B cell (primary cell): ENCODE measurements around the gene EML1. TPM values are rescaled to one million over a fixed set of nuclear protein-coding genes. Genes with fewer than 3 reads are reported as not detected.

Experiments used
- ATAC-seq: fragments of 200-7000 bp; cut with Tn5 transposase; one replicate; pipeline ENCODE4 v1.10.0; 2021; ENCODE audit warnings: low read depth, mild to moderate bottlenecking, moderate number of reproducible peaks, moderate library complexity
- CTCF ChIA-PET: fragments of 350-600 bp; sonication (Branson Sonifier 250); formaldehyde crosslinking; loops from one replicate; lab custom pipeline; 2021; ENCODE audit warnings: antibody characterized with exemption, inconsistent platforms; lab: Charles Lee
- POLR2A ChIA-PET: fragments of 350-600 bp; sonication (Branson Sonifier 250); formaldehyde crosslinking; loops from one replicate; lab custom pipeline; 2021; ENCODE audit warnings: antibody characterized with exemption; lab: Charles Lee
- DNase-seq: peaks from one replicate; pipeline ENCODE4 v3.0.0; 2013
- H2AFZ ChIP-seq: 2 replicates; pipeline ENCODE4 v1.6.1; 2012; ENCODE audit warnings: mild to moderate bottlenecking, low read depth, low read length; ENCODE audit not compliant: insufficient read depth, poor library complexity, severe bottlenecking
- H3K27ac ChIP-seq, 2 donors: 1 replicate in 1 of 2; 2 replicates in 1 of 2; pipeline ENCODE4 v1.5.1; 2012 to 2013; ENCODE audit warnings: low read length in 2 of 2, mild to moderate bottlenecking in 2 of 2, moderate library complexity in 1 of 2
- H3K27me3 ChIP-seq, 4 experiments: fragments of 200-600 bp in 1 of 4; sonication (generic) in 1 of 4; replicated peaks in 1 of 4; 1 replicate in 2 of 4; 2 replicates in 2 of 4; pipeline versions ENCODE4 v1.6.1 to v1.7.0; 2013 to 2016; ENCODE audit warnings: low read length in 3 of 4, mild to moderate bottlenecking in 2 of 4, mixed read lengths in 1 of 4, moderate library complexity in 1 of 4; ENCODE audit not compliant: insufficient read depth in 4 of 4, control insufficient read depth in 3 of 4; ENCODE audit errors: control extremely low read depth in 1 of 4
- H3K36me3 ChIP-seq, 2 experiments: replicated peaks in 1 of 2; 1 replicate in 1 of 2; 2 replicates in 1 of 2; pipeline versions ENCODE4 v1.6.1 to v1.7.1; 2013; ENCODE audit warnings: low read length in 1 of 2; ENCODE audit not compliant: insufficient read depth in 2 of 2, control insufficient read depth in 1 of 2; ENCODE audit errors: control extremely low read depth in 1 of 2, extremely low read depth in 1 of 2
- H3K4me1 ChIP-seq, 2 donors: fragments of 200-600 bp in 1 of 2; sonication (generic) in 1 of 2; 1 replicate in 1 of 2; 2 replicates in 1 of 2; pipeline versions ENCODE4 v1.5.1 to v1.6.1; 2013 to 2017; ENCODE audit warnings: low read length in 2 of 2; ENCODE audit not compliant: control insufficient read depth in 2 of 2, insufficient read depth in 2 of 2
- H3K4me2 ChIP-seq: replicated peaks from 2 replicates; pipeline ENCODE3; 2012; ENCODE audit warnings: mild to moderate bottlenecking, low read depth, low read length; ENCODE audit not compliant: poor library complexity, severe bottlenecking
- H3K4me3 ChIP-seq, 5 experiments: fragments of 200-600 bp in 1 of 5; sonication (generic) in 1 of 5; 1 replicate in 3 of 5; 2 replicates in 2 of 5; pipeline versions ENCODE4 v1.5.1 to v1.7.0; 2011 to 2016; ENCODE audit warnings: low read length in 4 of 5, mild to moderate bottlenecking in 4 of 5, low read depth in 2 of 5, control low read depth in 1 of 5, moderate library complexity in 1 of 5; ENCODE audit not compliant: insufficient read depth in 1 of 5; ENCODE audit errors: control extremely low read depth in 1 of 5, extremely low read depth in 1 of 5
- H3K79me2 ChIP-seq: fragments of 200-600 bp; sonication (generic); one replicate; pipeline ENCODE4 v1.6.0; 2016; ENCODE audit warnings: low read length; ENCODE audit not compliant: control insufficient read depth, insufficient read depth
- H3K9ac ChIP-seq: fragments of 200-600 bp; sonication (generic); 2 replicates; pipeline ENCODE4 v1.6.1; 2017; ENCODE audit warnings: mild to moderate bottlenecking, low read length, moderate library complexity
- H3K9me3 ChIP-seq, 3 donors: one replicate each; pipeline versions ENCODE4 v1.6.1 to v1.7.1; 2013; ENCODE audit warnings: low read length in 2 of 3; ENCODE audit not compliant: control insufficient read depth in 2 of 3, insufficient read depth in 1 of 3; ENCODE audit errors: control extremely low read depth in 1 of 3
- H4K20me1 ChIP-seq: 2 replicates; pipeline ENCODE4 v1.6.0; 2012; ENCODE audit warnings: mild to moderate bottlenecking, low read length; ENCODE audit not compliant: insufficient read depth, control insufficient read depth, poor library complexity, severe bottlenecking
- H3K27ac Mint-ChIP-seq: one replicate; pipeline ENCODE4 v1.8.0; 2021; ENCODE audit warnings: mixed read lengths
- H3K27me3 Mint-ChIP-seq: one replicate; pipeline ENCODE4 v1.8.0; 2021; ENCODE audit warnings: mixed read lengths
- H3K4me1 Mint-ChIP-seq: one replicate; pipeline ENCODE4 v1.8.0; 2021; ENCODE audit warnings: mixed read lengths
- H3K4me3 Mint-ChIP-seq: one replicate; pipeline ENCODE4 v1.8.0; 2021; ENCODE audit warnings: mixed read lengths
- H3K9me3 Mint-ChIP-seq: one replicate; pipeline ENCODE4 v1.8.0; 2022; ENCODE audit warnings: mixed read lengths; ENCODE audit not compliant: insufficient read depth
- EZH2 ChIP-seq: IDR thresholded peaks from 2 replicates; pipeline ENCODE4 v1.6.1; 2012; ENCODE audit warnings: borderline replicate concordance, low read depth, mild to moderate bottlenecking, moderate library complexity, low read length; ENCODE audit not compliant: insufficient read depth, poor library complexity, severe bottlenecking
- WGBS: methylation state at CpG from one replicate; pipeline ENCODE4 v1.1.5; 2013; ENCODE audit warnings: missing lambda C conversion rate; ENCODE audit not compliant: insufficient coverage; 5-methylcytosine and 5-hydroxymethylcytosine counted together
- intact Hi-C: fragments of 100-400 bp; cut with micrococcal nuclease; formaldehyde crosslinking; loops from one replicate; pipeline ENCODE4 v1.10.0; 2022
- polyA plus RNA-seq: library from polyadenylated mRNA; depleted of rRNA; stranded (reverse); fragments of >200 nt; gene quantifications from 2 replicates; pipeline ENCODE4 v1.2.3, GENCODE V29; 2012
- total RNA-seq, 2 donors: library from RNA; stranded (reverse); fragments of 120-200 nt in 1 of 2; gene quantifications; 1 replicate in 1 of 2; 2 replicates in 1 of 2; pipeline versions ENCODE4 v1.2.3 to v1.2.4, GENCODE V29; 2013 to 2022
- TF ChIP-seq, protein P1 (sequence below): fragments of 200-600 bp; IDR thresholded peaks from one replicate; pipeline ENCODE4 v1.8.0; 2022; ENCODE audit warnings: antibody characterized with exemption, mild to moderate bottlenecking

The EML1 gene
- total and polyA plus RNA-seq, 2 donors (not counting 1 experiment from before 2014, with no cell fraction given): not detected

DNA sequence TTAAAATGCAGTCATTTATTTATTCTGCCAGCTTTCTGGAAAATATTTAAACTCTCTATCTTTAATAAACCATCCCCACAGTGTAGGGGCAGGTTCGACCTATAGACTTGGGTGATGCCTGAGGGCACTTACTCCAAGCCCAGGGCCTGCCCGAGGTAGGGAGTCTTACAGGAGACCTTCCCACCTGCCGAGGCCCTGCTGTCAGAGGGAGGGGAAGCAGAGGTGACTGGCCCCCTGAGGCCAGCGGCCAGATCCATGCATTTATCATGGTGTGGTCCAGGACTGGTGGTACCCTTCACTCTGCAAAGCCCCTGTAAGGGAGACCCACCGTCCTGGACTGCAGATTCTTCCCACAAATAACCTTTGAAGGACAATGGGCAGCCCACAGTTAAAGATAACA lies 7.6 kb downstream of the EML1 start:
- no peak overlapping the region for H3K4me3 ChIP-seq
- no peak overlapping the region for H3K9ac ChIP-seq
- no peak overlapping the region for H2AFZ ChIP-seq
- ChIA-PET CTCF (no interaction called here), POLR2A (no interaction called here)
- peaks cover 0 to 3% (median 2%) of the 10 kb centered on the region in 3 donors for H3K9me3 ChIP-seq
- no peaks in the 10 kb centered on the region for H3K36me3 ChIP-seq
- H3K4me1 ChIP-seq: no peaks in the 10 kb centered on the region
- H3K9me3 Mint-ChIP-seq: no peaks in the 10 kb centered on the region
- H3K27me3 ChIP-seq: peaks cover 0 to 39% (median 23%) of the 10 kb centered on the region in 4 experiments
- TF ChIP-seq, protein P1, sequence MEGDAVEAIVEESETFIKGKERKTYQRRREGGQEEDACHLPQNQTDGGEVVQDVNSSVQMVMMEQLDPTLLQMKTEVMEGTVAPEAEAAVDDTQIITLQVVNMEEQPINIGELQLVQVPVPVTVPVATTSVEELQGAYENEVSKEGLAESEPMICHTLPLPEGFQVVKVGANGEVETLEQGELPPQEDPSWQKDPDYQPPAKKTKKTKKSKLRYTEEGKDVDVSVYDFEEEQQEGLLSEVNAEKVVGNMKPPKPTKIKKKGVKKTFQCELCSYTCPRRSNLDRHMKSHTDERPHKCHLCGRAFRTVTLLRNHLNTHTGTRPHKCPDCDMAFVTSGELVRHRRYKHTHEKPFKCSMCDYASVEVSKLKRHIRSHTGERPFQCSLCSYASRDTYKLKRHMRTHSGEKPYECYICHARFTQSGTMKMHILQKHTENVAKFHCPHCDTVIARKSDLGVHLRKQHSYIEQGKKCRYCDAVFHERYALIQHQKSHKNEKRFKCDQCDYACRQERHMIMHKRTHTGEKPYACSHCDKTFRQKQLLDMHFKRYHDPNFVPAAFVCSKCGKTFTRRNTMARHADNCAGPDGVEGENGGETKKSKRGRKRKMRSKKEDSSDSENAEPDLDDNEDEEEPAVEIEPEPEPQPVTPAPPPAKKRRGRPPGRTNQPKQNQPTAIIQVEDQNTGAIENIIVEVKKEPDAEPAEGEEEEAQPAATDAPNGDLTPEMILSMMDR: no peak
- TF ChIP-seq EZH2: no peak
- no peak for DNase-seq
- H3K4me2 ChIP-seq: no peak overlapping the region
- WGBS: 77% methylated on average over 3 of the region's 5 CpGs
- no peak overlapping the region for H3K4me3 Mint-ChIP-seq
- H3K79me2 ChIP-seq: no peaks in the 10 kb centered on the region
- H4K20me1 ChIP-seq: no peaks in the 10 kb centered on the region
- H3K27ac Mint-ChIP-seq: no peak overlapping the region
- H3K27ac ChIP-seq: no peak overlapping the region
- H3K27me3 Mint-ChIP-seq: peaks cover 53% of the 10 kb centered on the region
- intact Hi-C loops: no loop called here
- H3K4me1 Mint-ChIP-seq: no peaks in the 10 kb centered on the region
- no peak for ATAC-seq

DNA sequence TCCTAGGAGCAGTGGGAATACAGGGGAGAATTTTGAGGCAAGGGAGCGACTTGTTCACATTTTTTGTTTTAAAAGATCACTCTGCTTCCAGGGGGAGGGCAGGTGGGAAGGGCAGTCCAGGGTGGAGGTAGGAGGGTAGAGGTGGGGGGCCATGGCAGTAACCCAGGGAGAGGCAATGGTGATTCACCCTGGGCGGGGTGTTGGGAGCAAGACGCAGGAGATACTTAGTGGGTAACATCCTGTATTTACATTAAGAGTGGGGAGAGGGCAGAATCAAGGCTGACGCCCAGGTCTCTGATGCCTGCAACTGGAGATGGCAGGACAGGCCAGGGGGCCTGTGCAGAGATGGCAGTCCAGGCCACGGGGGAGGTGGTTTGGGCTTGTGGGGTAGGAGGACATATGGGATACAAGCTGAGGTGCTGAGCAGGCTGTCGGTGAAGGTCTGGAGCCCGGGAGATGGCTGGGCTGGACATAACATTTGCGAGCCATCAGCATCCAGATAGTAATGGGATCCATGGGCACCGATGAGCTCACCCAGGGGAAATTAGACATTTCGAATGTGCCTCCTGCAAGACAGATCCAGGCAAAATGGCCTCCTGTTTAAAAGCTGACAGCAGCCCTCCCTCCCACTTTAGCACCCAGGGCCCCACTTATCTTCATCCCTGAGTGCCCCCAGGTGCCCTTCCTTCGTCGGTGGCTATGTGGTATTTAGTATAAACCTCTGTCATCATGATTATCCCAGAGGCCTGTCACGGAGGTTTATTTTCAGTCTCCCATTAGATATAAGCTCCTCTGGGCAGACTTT lies 9.3 kb downstream of the EML1 start:
- peaks cover 46% of the 10 kb centered on the region for H3K27me3 Mint-ChIP-seq
- H4K20me1 ChIP-seq: no peaks in the 10 kb centered on the region
- H3K36me3 ChIP-seq: no peaks in the 10 kb centered on the region
- WGBS: 85% methylated on average over 10 of the region's 13 CpGs
- H3K4me3 Mint-ChIP-seq: no peak overlapping the region
- no peaks in the 10 kb centered on the region for H3K9me3 Mint-ChIP-seq
- peaks cover 0 to 3% (median 0%) of the 10 kb centered on the region in 3 donors for H3K9me3 ChIP-seq
- peaks cover 0 to 30% (median 9%) of the 10 kb centered on the region in 4 experiments for H3K27me3 ChIP-seq
- no peak overlapping the region for H3K9ac ChIP-seq
- H3K4me1 Mint-ChIP-seq: no peaks in the 10 kb centered on the region
- no peak overlapping the region for H3K27ac ChIP-seq
- no peaks in the 10 kb centered on the region for H3K79me2 ChIP-seq
- H3K4me1 ChIP-seq: no peaks in the 10 kb centered on the region
- no peak for TF ChIP-seq EZH2
- TF ChIP-seq, protein P1: no peak
- ChIA-PET CTCF (no interaction called here), POLR2A (no interaction called here)
- no peak overlapping the region for H3K4me2 ChIP-seq
- H3K27ac Mint-ChIP-seq: no peak overlapping the region
- intact Hi-C loops: no loop called here
- DNase-seq (no peak), ATAC-seq (no peak)
- no peak overlapping the region for H3K4me3 ChIP-seq
- H2AFZ ChIP-seq: no peak overlapping the region
